SK-N-SH (cell line): Measurements from ENCODE around the gene MRPS26. TPM values are rescaled to one million over a fixed set of nuclear protein-coding genes. Genes with fewer than 3 reads are reported as not detected.

Experiments
- CTCF ChIA-PET: fragments of 300-600, 350-600 bp; formaldehyde crosslinking; extraction: SDS; loops from one replicate; lab custom pipeline; 2021; lab: Yijun Ruan, JAX
- POLR2A ChIA-PET: fragments of 350-600 bp; sonication (Branson Sonifier 250); formaldehyde crosslinking; extraction: SDS; loops from one replicate; lab custom pipeline; 2020; ENCODE audit warnings: antibody characterized with exemption, inconsistent platforms; lab: Yijun Ruan, JAX
- DNase-seq: peaks from one replicate; pipeline ENCODE4 v3.0.0; 2012
- H2AFZ ChIP-seq: fragments of 200-600 bp; sonication (generic); 2 replicates; pipeline ENCODE4 v1.8.1; 2016; ENCODE audit warnings: antibody characterized with exemption, mild to moderate bottlenecking, low read depth
- H3F3A ChIP-seq: fragments of 200-600 bp; sonication (generic); replicated peaks from 2 replicates; pipeline ENCODE3; 2016; ENCODE audit warnings: antibody characterized with exemption, mild to moderate bottlenecking; ENCODE audit not compliant: insufficient read depth
- H3K27ac ChIP-seq, 2 experiments: fragments of 200-500 bp in 1 of 2; fragments of 200-600 bp in 1 of 2; sonication (Bioruptor generic) in 1 of 2; sonication (generic), shearing (Covaris generic) in 1 of 2; 2 replicates each; pipeline versions ENCODE4 v1.5.1 to v1.6.1; 2014 to 2016; ENCODE audit warnings: low read depth in 2 of 2, inconsistent platforms in 1 of 2, low read length in 1 of 2, mild to moderate bottlenecking in 1 of 2, mixed read lengths in 1 of 2
- H3K27me3 ChIP-seq: fragments of 200-600 bp; sonication (generic), shearing (Covaris generic); 2 replicates; pipeline ENCODE4 v1.6.1; 2016; ENCODE audit warnings: mixed run types; ENCODE audit not compliant: insufficient read depth
- H3K36me3 ChIP-seq, 2 experiments: fragments of 200-500 bp in 1 of 2; fragments of 200-600 bp in 1 of 2; sonication (Bioruptor generic) in 1 of 2; sonication (generic) in 1 of 2; replicated peaks in 1 of 2; 2 replicates each; pipeline versions ENCODE3 to v1.5.1; 2014 to 2016; ENCODE audit warnings: low read length in 1 of 2, mild to moderate bottlenecking in 1 of 2; ENCODE audit not compliant: insufficient read depth in 2 of 2, control insufficient read depth in 1 of 2
- H3K4me1 ChIP-seq, 2 experiments: fragments of 200-500 bp in 1 of 2; fragments of 200-600 bp in 1 of 2; sonication (Bioruptor generic) in 1 of 2; sonication (generic), shearing (Covaris generic) in 1 of 2; 2 replicates each; pipeline versions ENCODE4 v1.5.1 to v1.6.1; 2014 to 2016; ENCODE audit warnings: low read depth in 1 of 2, low read length in 1 of 2, mixed run types in 1 of 2; ENCODE audit not compliant: insufficient read depth in 2 of 2, control insufficient read depth in 1 of 2
- H3K4me2 ChIP-seq: fragments of 200-600 bp; sonication (generic), shearing (Covaris generic); 2 replicates; pipeline ENCODE4 v1.6.1; 2017; ENCODE audit warnings: mixed run types
- H3K4me3 ChIP-seq, 2 experiments: fragments of 200-500 bp in 1 of 2; fragments of 200-600 bp in 1 of 2; sonication (Bioruptor generic) in 1 of 2; sonication (generic), shearing (Covaris generic) in 1 of 2; 2 replicates each; pipeline versions ENCODE4 v1.5.1 to v1.8.1; 2014 to 2016; ENCODE audit warnings: low read depth in 2 of 2, inconsistent platforms in 1 of 2, low read length in 1 of 2, mild to moderate bottlenecking in 1 of 2, mixed read lengths in 1 of 2, moderate library complexity in 1 of 2
- H3K79me2 ChIP-seq: fragments of 200-600 bp; sonication (generic); 2 replicates; pipeline ENCODE4 v1.8.1; 2017; ENCODE audit warnings: mild to moderate bottlenecking; ENCODE audit not compliant: insufficient read depth
- H3K9ac ChIP-seq: fragments of 200-600 bp; sonication (generic); 2 replicates; pipeline ENCODE4 v1.6.1; 2017; ENCODE audit warnings: mixed run types
- H3K9me2 ChIP-seq: fragments of 200-600 bp; sonication (generic); 2 replicates; pipeline ENCODE4 v1.6.1; 2017; ENCODE audit warnings: mixed run types
- H3K9me3 ChIP-seq: fragments of 200-600 bp; sonication (generic); 2 replicates; pipeline ENCODE4 v1.6.1; 2017; ENCODE audit warnings: mixed run types, mild to moderate bottlenecking, moderate library complexity
- H4K20me1 ChIP-seq: fragments of 200-600 bp; sonication (generic); 2 replicates; pipeline ENCODE4 v1.6.1; 2017; ENCODE audit warnings: mild to moderate bottlenecking, mixed run types; ENCODE audit not compliant: insufficient read depth
- EP300 ChIP-seq, 2 experiments: IDR thresholded peaks; 2 replicates each; pipeline versions ENCODE4 v1.4.0 to v1.6.1; 2012; ENCODE audit warnings: borderline replicate concordance in 1 of 2, low read depth in 1 of 2, low read length in 1 of 2
- EZH2phosphoT487 ChIP-seq: fragments of 200-600 bp; sonication (generic); IDR thresholded peaks from 2 replicates; pipeline ENCODE4 v1.6.1; 2017; ENCODE audit warnings: low read depth, mixed run types, mild to moderate bottlenecking, antibody characterized with exemption, moderate library complexity, borderline replicate concordance
- GATA2 ChIP-seq: sonication (generic); formaldehyde crosslinking; IDR thresholded peaks from 2 replicates; pipeline ENCODE4 v1.5.0; 2020; ENCODE audit warnings: mild to moderate bottlenecking, missing genetic modification reagents
- IRF3 ChIP-seq: fragments of 150-350 bp; IDR thresholded peaks from 2 replicates; pipeline ENCODE4 v1.6.1; 2016; ENCODE audit warnings: mild to moderate bottlenecking, low read depth, low read length
- NRF1 ChIP-seq: IDR thresholded peaks from 2 replicates; pipeline ENCODE4 v1.6.1; 2012; ENCODE audit warnings: low read depth, mild to moderate bottlenecking, low read length
- PBX3 ChIP-seq: IDR thresholded peaks from 2 replicates; pipeline ENCODE4; 2012
- POLR2AphosphoS5 ChIP-seq: IDR thresholded peaks from 2 replicates; pipeline ENCODE4 v1.6.1; 2012; ENCODE audit warnings: low read depth, low read length
- RAD21 ChIP-seq: IDR thresholded peaks from 2 replicates; pipeline ENCODE4 v1.6.1; 2012; ENCODE audit warnings: mild to moderate bottlenecking, low read length
- RFX5 ChIP-seq: IDR thresholded peaks from 2 replicates; pipeline ENCODE4 v1.6.1; 2012; ENCODE audit warnings: mild to moderate bottlenecking, improper control_type of control experiment, low read length
- RXRA ChIP-seq: IDR thresholded peaks from 2 replicates; pipeline ENCODE4 v1.4.0; 2012; ENCODE audit warnings: low read depth, mild to moderate bottlenecking, borderline replicate concordance
- SIN3A ChIP-seq: IDR thresholded peaks from 2 replicates; pipeline ENCODE4 v1.6.1; 2012; ENCODE audit warnings: low read depth, mild to moderate bottlenecking, low read length, moderate library complexity, borderline replicate concordance
- TAF1 ChIP-seq: IDR thresholded peaks from 2 replicates; pipeline ENCODE4 v1.6.1; 2012; ENCODE audit warnings: low read depth, mild to moderate bottlenecking, low read length, moderate library complexity, borderline replicate concordance
- TCF12 ChIP-seq: IDR thresholded peaks from 2 replicates; pipeline ENCODE4 v1.4.0; 2012
- ZBTB33 ChIP-seq: IDR thresholded peaks from 2 replicates; pipeline ENCODE4 v1.4.0; 2012; ENCODE audit warnings: low read depth, borderline replicate concordance
- WGBS: methylation state at CpG from one replicate; pipeline ENCODE4 v1.1.6; 2017; ENCODE audit warnings: low lambda C conversion rate; 5-methylcytosine and 5-hydroxymethylcytosine counted together
- polyA plus RNA-seq, 3 experiments: library from polyadenylated mRNA; depleted of rRNA; stranded (reverse); fragments of >200 nt; gene quantifications; 2 replicates each; pipeline ENCODE4 v1.2.3, GENCODE V29; 2012
- TF ChIP-seq, protein P1 (sequence below): fragments of 200-600 bp; sonication (generic); IDR thresholded peaks from 2 replicates; pipeline ENCODE4 v1.6.1; 2017; ENCODE audit warnings: antibody characterized with exemption, mild to moderate bottlenecking, moderate library complexity

The MRPS26 gene
- polyA plus RNA-seq, 1 of the 3 experiments (the other 2 are of a cell fraction), result 152 TPM

DNA sequence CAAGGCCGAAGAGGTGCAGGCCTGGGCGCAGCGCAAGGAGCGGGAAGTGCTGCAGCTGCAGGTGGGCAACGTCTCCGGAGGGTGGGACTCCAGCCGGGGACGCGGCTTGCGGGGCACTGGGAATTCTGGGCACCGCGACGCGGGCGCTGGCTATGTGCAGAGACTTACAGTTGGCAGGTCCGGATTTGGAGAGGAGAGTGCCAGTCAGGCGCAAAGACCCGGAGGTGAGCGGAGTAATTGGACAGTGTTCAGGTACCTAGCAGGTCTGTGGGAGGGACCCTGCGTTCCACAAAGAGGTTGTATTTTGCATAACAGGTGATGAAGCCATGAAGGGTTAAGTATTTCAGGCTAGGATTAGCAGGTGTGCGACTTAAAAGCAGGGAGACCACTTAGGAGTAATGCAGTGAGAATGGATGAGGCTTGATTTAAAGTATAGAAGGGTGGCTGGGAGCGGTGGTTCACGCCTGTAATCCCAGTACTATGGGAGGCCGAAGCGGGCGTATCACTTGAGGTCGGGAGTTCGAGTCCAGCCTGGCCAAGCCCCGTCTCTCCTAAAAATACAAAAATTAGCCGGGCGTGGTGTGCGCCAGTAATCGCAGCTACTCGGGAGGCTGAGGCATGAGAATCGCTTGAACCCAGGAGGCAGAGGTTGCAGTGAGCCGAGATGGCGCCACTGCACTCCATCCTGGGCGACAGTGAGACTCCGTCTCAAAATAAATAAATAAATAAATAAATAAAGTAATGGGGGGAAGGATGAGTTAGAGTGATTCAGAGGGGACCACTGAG is 1.0 kb downstream of the MRPS26 start:
- TF ChIP-seq EZH2phosphoT487 (no peak), PBX3 (peak; percentile 31; the same call in 1 of the 2 replicates)
- H3K4me3 ChIP-seq, result peak overlapping the region; percentile 78 to 97
- H3K27ac ChIP-seq, result peak overlapping the region; percentile 54 to 96; a peak in 3 of 4 replicates
- POLR2A ChIA-PET, result interaction anchor here (1.1 kb wide), 1 partner anchor 172 kb away, joined by 3 read pairs; no protein-coding TSS in a partner anchor
- 0 out of 2 replicates have a peak, but pooled peaks cover 5% of the 10 kb centered on the region for H4K20me1 ChIP-seq
- no peaks in the 10 kb centered on the region for H3K9me3 ChIP-seq
- WGBS, result 23% methylated on average over 33 of the region's 39 CpGs
- H3K9me2 ChIP-seq, result no peaks in the 10 kb centered on the region
- H3K27me3 ChIP-seq, result no peaks in the 10 kb centered on the region
- peaks cover 2 to 17% of the 10 kb centered on the region in 2 experiments; a peak in 2 of 4 replicates for H3K4me1 ChIP-seq
- H3K9ac ChIP-seq, result peak overlapping the region; percentile 80
- peaks cover 4% of the 10 kb centered on the region for H3F3A ChIP-seq
- no peak for DNase-seq
- peaks cover 12 to 27% of the 10 kb centered on the region in 2 experiments for H3K36me3 ChIP-seq
- 0 out of 2 replicates have a peak overlapping the region, but pooled peaks have one; percentile 53 for H2AFZ ChIP-seq
- CTCF ChIA-PET, result no interaction called here
- peaks cover 21% of the 10 kb centered on the region for H3K79me2 ChIP-seq
- peak overlapping the region; percentile 94 for H3K4me2 ChIP-seq

- Histone ChIP-seq H3K79me2 (peaks cover 21% of the 10 kb centered on the region), H3K4me2 (peak overlapping the region; percentile 94; the same call in 1 of the 2 replicates), H3K9me3 (no peaks in the 10 kb centered on the region), H3K9ac (no peak overlapping the region), H4K20me1 (0 out of 2 replicates have a peak, but pooled peaks cover 5% of the 10 kb centered on the region), H3F3A (peaks cover 6% of the 10 kb centered on the region), H3K36me3 (peaks cover 12 to 27% of the 10 kb centered on the region in 2 experiments), H2AFZ (no peak overlapping the region), H3K4me3 (peak overlapping the region in 1 of 2 experiments; percentile 78; a peak in 3 of 4 replicates), H3K9me2 (no peaks in the 10 kb centered on the region), H3K27ac (no peak overlapping the region), H3K4me1 (peaks cover 0 to 17% of the 10 kb centered on the region in 2 experiments; a peak in 1 of 4 replicates), H3K27me3 (no peaks in the 10 kb centered on the region)
- CTCF ChIA-PET, result no interaction called here
- POLR2A ChIA-PET, result no interaction called here
- no peak for DNase-seq
- 78% methylated on average over 11 of the region's 14 CpGs for WGBS
- TF ChIP-seq TCF12, result no peak
- TF ChIP-seq NRF1, result no peak
- TF ChIP-seq SIN3A, result no peak
- TF ChIP-seq ZBTB33, result no peak
- no peak for TF ChIP-seq GATA2
- no peak for TF ChIP-seq RXRA
- TF ChIP-seq RFX5, result no peak
- no peak for TF ChIP-seq EP300 (IDR thresholded peaks at IDR 0.05; ENCODE audit: borderline replicate concordance in 1 of 2, low read depth in 1 of 2, low read length in 1 of 2)
- no peak for TF ChIP-seq POLR2AphosphoS5
- TF ChIP-seq RAD21, result no peak
- TF ChIP-seq, protein P1, sequence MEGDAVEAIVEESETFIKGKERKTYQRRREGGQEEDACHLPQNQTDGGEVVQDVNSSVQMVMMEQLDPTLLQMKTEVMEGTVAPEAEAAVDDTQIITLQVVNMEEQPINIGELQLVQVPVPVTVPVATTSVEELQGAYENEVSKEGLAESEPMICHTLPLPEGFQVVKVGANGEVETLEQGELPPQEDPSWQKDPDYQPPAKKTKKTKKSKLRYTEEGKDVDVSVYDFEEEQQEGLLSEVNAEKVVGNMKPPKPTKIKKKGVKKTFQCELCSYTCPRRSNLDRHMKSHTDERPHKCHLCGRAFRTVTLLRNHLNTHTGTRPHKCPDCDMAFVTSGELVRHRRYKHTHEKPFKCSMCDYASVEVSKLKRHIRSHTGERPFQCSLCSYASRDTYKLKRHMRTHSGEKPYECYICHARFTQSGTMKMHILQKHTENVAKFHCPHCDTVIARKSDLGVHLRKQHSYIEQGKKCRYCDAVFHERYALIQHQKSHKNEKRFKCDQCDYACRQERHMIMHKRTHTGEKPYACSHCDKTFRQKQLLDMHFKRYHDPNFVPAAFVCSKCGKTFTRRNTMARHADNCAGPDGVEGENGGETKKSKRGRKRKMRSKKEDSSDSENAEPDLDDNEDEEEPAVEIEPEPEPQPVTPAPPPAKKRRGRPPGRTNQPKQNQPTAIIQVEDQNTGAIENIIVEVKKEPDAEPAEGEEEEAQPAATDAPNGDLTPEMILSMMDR, result no peak
- TF ChIP-seq TAF1, result no peak
- TF ChIP-seq IRF3, result no peak
- no peak for TF ChIP-seq PBX3
These were observed 1.9 kb downstream of the MRPS26 start for GRCh38 chr20:3047486-3048419.
